Stomach (tissue), 9 donors: ENCODE results near the gene PTPN4. TPM values are rescaled to one million over a fixed set of nuclear protein-coding genes. Genes with fewer than 3 reads are reported as not detected.

Experiments
- DNase-seq, 2 donors: peaks; one replicate each; pipeline versions ENCODE4 v3.0.0 to v3.0.0-alpha.2; 2013 to 2019
- H3K27ac ChIP-seq, 5 donors: fragments of 200-600 bp in 4 of 5; sonication (generic) in 4 of 5; one replicate each; pipeline ENCODE4 v1.5.1; 2013 to 2019; ENCODE audit warnings: mild to moderate bottlenecking in 1 of 5, moderate library complexity in 1 of 5
- H3K27me3 ChIP-seq, 3 donors: fragments of 200-600 bp; sonication (generic); one replicate each; pipeline ENCODE4 v1.5.1; 2017 to 2019; ENCODE audit warnings: mixed run types in 1 of 3
- H3K36me3 ChIP-seq, 4 donors: fragments of 200-600 bp; sonication (generic); 1 replicate in 3 of 4; 2 replicates in 1 of 4; pipeline ENCODE4 v1.5.1; 2016 to 2019
- H3K4me1 ChIP-seq, 4 donors: fragments of 200-600 bp; sonication (generic); one replicate each; pipeline ENCODE4 v1.5.1; 2016 to 2019
- H3K4me3 ChIP-seq, 4 donors: fragments of 200-600 bp; sonication (generic) in 3 of 4; one replicate each; pipeline ENCODE4 v1.5.1; 2016 to 2019; ENCODE audit warnings: mild to moderate bottlenecking in 1 of 4
- H3K9me3 ChIP-seq, 4 donors: fragments of 200-600 bp; sonication (generic); one replicate each; pipeline ENCODE4 v1.5.1; 2016 to 2019
- EP300 ChIP-seq: sonication (generic); formaldehyde crosslinking; IDR thresholded peaks from one replicate; pipeline ENCODE4 v1.6.1; 2017; ENCODE audit warnings: antibody characterized with exemption
- POLR2A ChIP-seq, 4 donors: fragments of 450-650 bp; IDR thresholded peaks; one replicate each; pipeline ENCODE4 v1.6.1; 2016; ENCODE audit warnings: antibody characterized with exemption in 4 of 4, control low read depth in 2 of 4, mild to moderate bottlenecking in 1 of 4, moderate library complexity in 1 of 4
- POLR2AphosphoS5 ChIP-seq, 3 donors: sonication (generic); formaldehyde crosslinking; IDR thresholded peaks; one replicate each; pipeline ENCODE4 v1.6.1; 2016; ENCODE audit warnings: antibody characterized with exemption in 3 of 3
- WGBS, 5 donors: extraction: QIAGEN DNeasy Blood & Tissue Kit in 3 of 5; methylation state at CpG; one replicate each; pipeline versions ENCODE4 v1.1.5 to v1.1.7; 2013 to 2018; 5-methylcytosine and 5-hydroxymethylcytosine counted together
- intact Hi-C: fragments of 100-400 bp; cut with DNase I; formaldehyde crosslinking; loops from one replicate; pipeline ENCODE4 v1.15.1; 2023; ENCODE audit warnings: low total_unique reads
- polyA plus RNA-seq, 3 donors: library from polyadenylated mRNA; stranded (reverse); fragments of 200-250 nt; gene quantifications; one replicate each; pipeline ENCODE4 v1.2.3, GENCODE V29; 2013
- total RNA-seq, 5 donors: library from RNA; depleted of rRNA; stranded (reverse); fragments of >200 nt; gene quantifications; one replicate each; pipeline versions ENCODE4 v1.1.0 to v1.2.3, GENCODE V29; 2014 to 2016
- TF ChIP-seq, protein P1 (sequence below), 7 experiments: fragments of 450-650 bp in 4 of 7; fragments of 200-600 bp in 3 of 7; sonication (generic) in 3 of 7; IDR thresholded peaks; one replicate each; pipeline ENCODE4 v1.5.1; 2016 to 2019; ENCODE audit warnings: antibody characterized with exemption in 7 of 7, control low read depth in 2 of 7, mild to moderate bottlenecking in 1 of 7
- donor health status: healthy with polysubstance abuse.
- donor health status: Bipolar disorder and iron deficiency.
- donor health status: healthy.

PTPN4 gene
- total and polyA plus RNA-seq, 8 donors = 2.9 to 450 (median 18.8) TPM

- DNase-seq = no peak
- Histone ChIP-seq H3K27ac (no peak overlapping the region), H3K4me3 (no peak overlapping the region), H3K36me3 (no peaks in the 10 kb centered on the region), H3K4me1 (no peaks in the 10 kb centered on the region), H3K9me3 (no peaks in the 10 kb centered on the region), H3K27me3 (no peaks in the 10 kb centered on the region)
- WGBS, 5 donors = 87 to 94% (median 90%) methylated on average over 11 of the region's 11 CpGs
- intact Hi-C loops = no loop called here
- TF ChIP-seq EP300 (no peak), POLR2A (IDR thresholded peaks at IDR 0.05) (no peak), POLR2AphosphoS5 (IDR thresholded peaks at IDR 0.05) (no peak)
- TF ChIP-seq, protein P1, sequence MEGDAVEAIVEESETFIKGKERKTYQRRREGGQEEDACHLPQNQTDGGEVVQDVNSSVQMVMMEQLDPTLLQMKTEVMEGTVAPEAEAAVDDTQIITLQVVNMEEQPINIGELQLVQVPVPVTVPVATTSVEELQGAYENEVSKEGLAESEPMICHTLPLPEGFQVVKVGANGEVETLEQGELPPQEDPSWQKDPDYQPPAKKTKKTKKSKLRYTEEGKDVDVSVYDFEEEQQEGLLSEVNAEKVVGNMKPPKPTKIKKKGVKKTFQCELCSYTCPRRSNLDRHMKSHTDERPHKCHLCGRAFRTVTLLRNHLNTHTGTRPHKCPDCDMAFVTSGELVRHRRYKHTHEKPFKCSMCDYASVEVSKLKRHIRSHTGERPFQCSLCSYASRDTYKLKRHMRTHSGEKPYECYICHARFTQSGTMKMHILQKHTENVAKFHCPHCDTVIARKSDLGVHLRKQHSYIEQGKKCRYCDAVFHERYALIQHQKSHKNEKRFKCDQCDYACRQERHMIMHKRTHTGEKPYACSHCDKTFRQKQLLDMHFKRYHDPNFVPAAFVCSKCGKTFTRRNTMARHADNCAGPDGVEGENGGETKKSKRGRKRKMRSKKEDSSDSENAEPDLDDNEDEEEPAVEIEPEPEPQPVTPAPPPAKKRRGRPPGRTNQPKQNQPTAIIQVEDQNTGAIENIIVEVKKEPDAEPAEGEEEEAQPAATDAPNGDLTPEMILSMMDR (IDR thresholded peaks at IDR 0.05) = no peak
These were observed 246.3 kb downstream of the PTPN4 start for GRCh38 chr2:120005834-120006521.

- no peaks in the 10 kb centered on the region for H3K27me3 ChIP-seq
- intact Hi-C loops = no loop called here
- no peak for DNase-seq
- H3K4me3 ChIP-seq = no peak overlapping the region
- H3K4me1 ChIP-seq = peaks cover 0 to 12% (median 9%) of the 10 kb centered on the region in 4 donors
- 94 to 97% (median 94%) methylated on average over 4 of the region's 4 CpGs for WGBS, 5 donors
- H3K27ac ChIP-seq = no peak overlapping the region
- TF ChIP-seq EP300 = no peak
- TF ChIP-seq, protein P1 (IDR thresholded peaks at IDR 0.05) = no peak
- H3K9me3 ChIP-seq = no peaks in the 10 kb centered on the region
- H3K36me3 ChIP-seq = no peaks in the 10 kb centered on the region
These were observed 248.1 kb downstream of the PTPN4 start for GRCh38 chr2:120007851-120008250.

DNA sequence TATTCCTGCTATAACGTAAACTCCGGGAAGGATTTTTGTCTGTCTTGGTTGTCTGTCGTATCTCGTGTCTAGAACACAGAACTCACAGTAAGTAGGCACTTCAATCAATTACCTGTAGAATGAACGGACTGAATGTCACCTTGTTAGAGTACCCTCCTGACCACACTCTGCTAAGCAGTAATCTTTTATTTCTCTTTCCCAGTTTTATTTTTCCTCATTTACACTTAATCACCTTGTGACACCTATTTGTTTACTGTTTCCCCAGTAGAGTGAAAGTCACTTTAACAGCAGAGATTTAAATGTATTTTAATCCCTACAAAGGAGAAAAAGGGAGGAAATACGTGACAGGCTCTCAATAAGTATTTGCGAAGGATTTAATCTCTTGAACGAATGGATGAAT is 252.6 kb downstream of the PTPN4 start:
- no peaks in the 10 kb centered on the region for H3K9me3 ChIP-seq
- DNase-seq = no peak
- H3K27me3 ChIP-seq = no peaks in the 10 kb centered on the region
- TF ChIP-seq, protein P1 (IDR thresholded peaks at IDR 0.05) = no peak
- TF ChIP-seq POLR2A (IDR thresholded peaks at IDR 0.05) = no peak
- TF ChIP-seq POLR2AphosphoS5 (IDR thresholded peaks at IDR 0.05) = no peak
- no peak for TF ChIP-seq EP300
- peaks cover 0 to 38% (median 29%) of the 10 kb centered on the region in 4 donors for H3K4me1 ChIP-seq
- peak overlapping the region; percentile 91 to 97 (median 94) for H3K27ac ChIP-seq
- WGBS, 5 donors = 13 to 21% (median 14%) methylated on average over 8 of the region's 8 CpGs
- no peaks in the 10 kb centered on the region for H3K36me3 ChIP-seq
- intact Hi-C loops = no loop called here
- peak overlapping the region; percentile 77 to 99 (median 84) for H3K4me3 ChIP-seq

GRCh38 chr2:120012771-120013596 is 253.3 kb downstream of the PTPN4 start, which contains the start of gene EPB41L5:
EPB41L5 (plus strand) TSS chr2:120013077; CDS start chr2:120019085, 6,008 bp downstream.
- intact Hi-C loops = no loop called here

More at GRCh38 chr2:120012771-120013596, 253.3 kb downstream of the PTPN4 start, which contains the start of gene EPB41L5:
- peak in 1 of 3 donors; percentile 53 for TF ChIP-seq POLR2AphosphoS5 (IDR thresholded peaks at IDR 0.05)
- TF ChIP-seq EP300 = no peak
- TF ChIP-seq, protein P1 (IDR thresholded peaks at IDR 0.05) = no peak
- TF ChIP-seq POLR2A (IDR thresholded peaks at IDR 0.05) = peak in 1 of 4 donors; percentile 15
- H3K4me1 ChIP-seq = peaks cover 0 to 41% (median 29%) of the 10 kb centered on the region in 4 donors
- H3K27me3 ChIP-seq = no peaks in the 10 kb centered on the region
- peak; percentile 95 to 98 for DNase-seq
- no peaks in the 10 kb centered on the region for H3K9me3 ChIP-seq
- no peaks in the 10 kb centered on the region for H3K36me3 ChIP-seq
- peak within 1 kb of the TSS; percentile 77 to 99 (median 84) for H3K4me3 ChIP-seq
- H3K27ac ChIP-seq = peak within 1 kb of the TSS; percentile 91 to 97 (median 94)
- WGBS, 5 donors = 0 to 1% (median 1%) methylated on average over 25 to 104 of the region's 104 CpGs
